GM12875 (cell line): ENCODE data around the gene TRAPPC2.
A peak's percentile ranks its signal among the peaks of the same experiment; 100 is the strongest.
"Not testable (repeated sequence)": the region's sequence is repeated elsewhere in the genome, so short reads cannot be mapped to it uniquely, and the experiment has no call there.

Experiments used
- H3K4me3 ChIP-seq: one replicate; pipeline ENCODE4 v1.5.1; 2011; ENCODE audit warnings: low read depth, low read length, control low read depth
- TF ChIP-seq, protein P1 (sequence below): IDR thresholded peaks from 2 replicates; pipeline ENCODE4 v1.5.1; 2011; ENCODE audit warnings: low read depth, mild to moderate bottlenecking, control low read depth, inconsistent platforms, low read length, moderate library complexity, borderline replicate concordance; ENCODE audit not compliant: insufficient read depth

TRAPPC2 gene

DNA sequence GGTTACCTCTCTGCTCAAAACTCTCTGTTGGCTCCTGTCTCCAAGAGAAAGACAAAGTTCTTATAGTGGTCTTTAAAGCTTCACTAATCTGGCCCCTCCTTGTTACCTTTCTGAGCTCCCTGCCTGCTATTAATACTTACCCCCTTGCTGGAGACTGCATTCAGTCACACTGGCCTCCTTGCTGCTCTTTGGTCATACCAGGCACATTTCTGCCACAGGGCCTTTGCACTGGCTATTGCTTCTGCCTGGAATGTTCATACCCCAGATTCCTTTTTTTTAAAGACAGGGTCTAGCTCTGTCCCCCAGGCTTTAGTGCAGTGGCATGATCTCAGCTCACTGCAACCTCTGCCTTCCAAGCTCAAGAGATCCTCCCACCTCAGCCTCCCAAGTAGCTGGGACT is 61.4 kb downstream of the TRAPPC2 start:
- H3K4me3 ChIP-seq = no peak overlapping the region
- TF ChIP-seq, protein P1, sequence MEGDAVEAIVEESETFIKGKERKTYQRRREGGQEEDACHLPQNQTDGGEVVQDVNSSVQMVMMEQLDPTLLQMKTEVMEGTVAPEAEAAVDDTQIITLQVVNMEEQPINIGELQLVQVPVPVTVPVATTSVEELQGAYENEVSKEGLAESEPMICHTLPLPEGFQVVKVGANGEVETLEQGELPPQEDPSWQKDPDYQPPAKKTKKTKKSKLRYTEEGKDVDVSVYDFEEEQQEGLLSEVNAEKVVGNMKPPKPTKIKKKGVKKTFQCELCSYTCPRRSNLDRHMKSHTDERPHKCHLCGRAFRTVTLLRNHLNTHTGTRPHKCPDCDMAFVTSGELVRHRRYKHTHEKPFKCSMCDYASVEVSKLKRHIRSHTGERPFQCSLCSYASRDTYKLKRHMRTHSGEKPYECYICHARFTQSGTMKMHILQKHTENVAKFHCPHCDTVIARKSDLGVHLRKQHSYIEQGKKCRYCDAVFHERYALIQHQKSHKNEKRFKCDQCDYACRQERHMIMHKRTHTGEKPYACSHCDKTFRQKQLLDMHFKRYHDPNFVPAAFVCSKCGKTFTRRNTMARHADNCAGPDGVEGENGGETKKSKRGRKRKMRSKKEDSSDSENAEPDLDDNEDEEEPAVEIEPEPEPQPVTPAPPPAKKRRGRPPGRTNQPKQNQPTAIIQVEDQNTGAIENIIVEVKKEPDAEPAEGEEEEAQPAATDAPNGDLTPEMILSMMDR = no peak

- TF ChIP-seq, protein P1 = no peak
- no peak overlapping the region for H3K4me3 ChIP-seq
These were observed 64.2 kb downstream of the TRAPPC2 start for GRCh38 chrX:13670197-13670596.

DNA sequence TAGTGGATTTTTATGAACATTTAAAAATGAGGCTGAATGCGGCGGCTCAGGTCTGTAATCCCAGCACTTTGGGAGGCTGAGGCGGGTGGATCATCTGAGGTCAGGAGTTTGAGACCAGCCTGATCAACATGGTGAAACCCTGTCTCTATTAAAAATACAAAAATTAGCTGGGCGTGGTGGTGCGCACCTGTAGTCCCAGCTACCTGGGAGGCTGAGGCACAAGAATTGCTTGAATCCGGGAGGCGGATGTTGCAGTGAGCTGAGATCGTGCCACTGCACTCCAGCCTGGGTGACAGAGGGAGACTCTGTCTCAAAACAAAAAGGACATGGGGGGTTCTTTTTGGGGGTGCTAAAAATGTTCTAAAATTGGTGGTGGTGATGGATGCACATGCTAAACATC is 64.7 kb downstream of the TRAPPC2 start:
- not testable (repeated sequence) for H3K4me3 ChIP-seq

- H3K4me3 ChIP-seq = peak overlapping the region; percentile 29
- TF ChIP-seq, protein P1 = no peak
These were observed 65.1 kb downstream of the TRAPPC2 start for GRCh38 chrX:13669246-13669737.

DNA sequence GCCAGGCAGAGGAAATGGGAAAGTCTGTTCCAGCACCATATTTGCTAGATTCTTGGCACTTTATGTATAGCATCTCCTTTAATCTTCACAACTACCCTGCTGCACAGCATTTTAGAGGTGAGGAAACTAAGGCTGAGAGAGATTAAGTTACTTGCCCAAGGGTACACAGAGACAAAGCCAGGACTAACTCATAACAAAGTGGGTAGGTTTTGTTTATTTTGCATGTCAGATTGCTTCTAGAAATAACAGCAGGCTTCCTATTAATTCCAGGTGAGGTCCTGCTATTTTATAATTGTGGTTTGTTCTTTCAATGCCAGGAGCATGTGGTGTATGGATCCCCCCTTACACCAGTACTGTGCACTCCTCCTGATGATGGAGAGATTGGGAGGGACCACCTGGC is 66.5 kb downstream of the TRAPPC2 start:
- TF ChIP-seq, protein P1 = no peak

GRCh38 chrX:13666836-13667235 is 67.6 kb downstream of the TRAPPC2 start:
- H3K4me3 ChIP-seq = no peak overlapping the region
- TF ChIP-seq, protein P1 = no peak

More for the DNA sequence above, 66.5 kb downstream of the TRAPPC2 start:
- no peak overlapping the region for H3K4me3 ChIP-seq

DNA sequence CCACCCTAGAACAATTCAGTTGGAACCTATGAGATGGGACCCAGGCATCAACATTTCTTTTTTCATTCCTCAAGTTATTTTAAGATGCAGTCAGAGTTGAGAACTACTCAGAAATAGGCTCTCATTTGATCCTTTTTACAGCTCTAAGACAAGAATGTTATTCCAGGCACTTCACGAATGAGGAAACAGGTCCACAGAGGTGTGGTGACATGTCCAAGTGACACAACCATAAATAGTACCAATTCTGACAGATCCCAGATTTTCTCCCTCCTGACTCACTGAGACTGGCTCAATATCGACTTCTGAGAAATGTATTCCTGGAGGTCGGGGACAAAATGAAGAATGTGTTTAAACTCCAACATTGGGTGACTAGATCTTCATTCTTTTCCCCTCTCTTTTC is 70.4 kb downstream of the TRAPPC2 start:
- TF ChIP-seq, protein P1 = no peak
- H3K4me3 ChIP-seq = no peak overlapping the region

DNA sequence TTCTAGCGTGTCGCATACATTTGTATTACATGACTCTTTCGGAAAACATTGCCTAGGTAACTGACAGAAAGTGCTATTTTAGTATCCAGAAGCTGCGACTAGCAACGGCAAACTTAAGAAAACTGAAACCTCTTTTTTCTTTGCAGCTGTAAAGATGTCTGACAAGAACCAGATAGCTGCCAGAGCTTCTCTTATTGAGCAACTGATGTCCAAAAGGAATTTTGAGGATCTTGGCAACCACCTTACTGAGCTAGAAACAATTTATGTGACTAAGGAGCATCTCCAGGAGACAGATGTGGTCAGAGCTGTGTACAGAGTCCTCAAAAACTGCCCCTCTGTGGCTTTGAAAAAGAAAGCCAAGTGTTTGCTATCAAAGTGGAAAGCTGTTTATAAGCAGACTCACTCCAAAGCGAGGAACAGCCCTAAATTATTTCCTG is 72.0 kb downstream of the TRAPPC2 start:
- H3K4me3 ChIP-seq = no peak overlapping the region
- TF ChIP-seq, protein P1 = no peak
